DMS53 (cell line): Measurements from ENCODE around the gene NACC1.

ENCODE experiments used
- DNase-seq: peaks from one replicate; lab custom pipeline; 2025; lab: John Stamatoyannopoulos, UW

NACC1 gene

GRCh38 chr19:13117772-13118423 is at the start of gene NACC1:
Gene NACC1, plus strand, starts transcription at chr19:13118264. Its CDS starts 16,944 bp downstream, at chr19:13135208.
- peak; percentile 95 for DNase-seq

GRCh38 chr19:13069415-13070359 is 48.4 kb upstream of the NACC1 start:
- DNase-seq: peak; percentile 45

DNA sequence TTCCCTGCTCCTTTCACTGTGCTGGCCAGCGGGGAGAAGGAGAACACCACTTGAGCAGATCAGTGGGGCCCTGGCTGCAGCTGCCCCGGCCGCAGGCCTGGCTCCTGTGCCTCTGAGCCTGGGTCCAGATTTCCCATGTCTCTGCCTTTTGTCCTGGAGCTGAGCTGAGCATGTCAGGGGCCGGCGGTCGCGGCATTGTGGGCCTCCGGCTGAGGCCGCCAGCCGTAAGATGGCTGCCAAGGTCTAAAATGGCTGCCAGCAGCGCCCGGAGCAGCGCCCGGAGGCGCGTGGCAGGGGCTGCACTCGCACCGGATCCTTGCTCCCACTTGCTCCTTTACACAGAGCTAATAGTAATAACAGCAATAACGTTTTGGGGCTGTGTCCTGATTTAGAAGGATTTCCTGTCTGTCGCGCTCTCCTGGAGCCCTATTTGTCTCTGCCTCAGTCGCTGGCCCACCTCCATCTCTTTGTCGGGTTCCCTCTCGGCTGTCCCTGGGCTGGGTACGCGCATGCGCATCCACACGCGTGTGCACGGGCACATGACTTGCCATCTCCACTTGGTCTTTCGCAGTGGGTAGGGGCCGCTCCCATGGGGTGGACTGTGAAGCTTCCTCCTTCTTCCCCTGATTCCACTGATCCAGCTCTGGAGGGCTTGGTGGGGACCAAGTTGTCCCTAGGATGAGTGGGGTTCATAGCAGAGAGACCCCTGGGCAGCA is 47.5 kb upstream of the NACC1 start:
- DNase-seq: no peak

- no peak for DNase-seq
Observed at GRCh38 chr19:13071444-13072187, 46.4 kb upstream of the NACC1 start.

DNA sequence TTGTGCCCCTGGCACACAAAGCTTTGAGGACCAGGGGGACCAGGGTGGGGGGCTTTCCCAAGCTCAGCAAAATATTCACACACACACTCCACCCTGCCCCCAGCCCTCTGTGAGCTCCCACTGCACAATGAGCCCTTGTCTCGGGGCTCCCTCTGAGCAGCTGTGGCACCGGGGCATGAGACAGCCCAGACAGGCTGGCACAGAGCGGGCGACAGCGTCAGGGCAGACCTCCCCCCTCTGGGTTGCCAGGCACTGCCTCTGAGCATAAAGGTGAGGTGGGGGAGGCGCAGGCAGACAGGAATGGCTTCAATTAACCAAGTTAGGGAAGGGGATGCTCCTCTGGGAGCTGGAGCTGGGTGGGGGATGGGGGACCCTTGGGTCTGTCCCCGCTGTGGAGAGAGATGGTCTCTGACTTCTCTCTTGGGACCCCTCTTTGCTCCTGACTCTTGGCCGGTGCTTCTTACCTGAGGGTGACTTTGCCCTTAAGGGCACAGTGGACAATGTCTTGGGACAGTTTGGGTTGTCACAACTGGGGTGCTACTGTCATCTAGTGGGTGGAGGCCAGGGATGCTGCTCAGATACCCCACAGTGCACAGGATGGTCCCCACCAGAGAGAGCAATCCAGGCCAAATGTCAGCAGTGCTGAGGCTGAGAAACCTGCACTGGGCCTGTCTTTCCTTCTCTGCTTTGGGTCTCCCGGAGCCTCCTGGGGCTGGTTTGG is 45.7 kb upstream of the NACC1 start:
- DNase-seq: no peak

GRCh38 chr19:13073263-13073662 is 44.8 kb upstream of the NACC1 start:
- DNase-seq: no peak

DNA sequence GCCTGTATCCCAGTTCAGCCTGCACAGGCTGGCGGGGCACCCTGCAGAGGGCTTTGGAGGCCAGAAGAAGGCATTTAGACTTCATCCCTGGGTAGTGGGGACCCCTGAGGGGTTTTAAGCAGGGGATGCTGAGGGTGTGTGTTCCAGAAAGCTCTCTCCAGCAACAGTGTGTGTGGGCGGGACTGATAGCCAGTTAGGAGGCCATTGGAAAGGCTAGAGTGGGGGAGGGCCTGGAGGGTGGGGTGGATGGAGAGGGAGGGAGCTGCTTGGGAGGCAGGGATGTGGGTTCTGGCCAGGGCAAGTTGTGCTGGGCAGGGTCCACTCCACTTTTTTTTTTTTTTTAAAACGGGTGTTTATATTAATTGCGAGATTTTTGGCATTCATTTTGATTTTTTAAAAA is 43.7 kb upstream of the NACC1 start:
- no peak for DNase-seq

- no peak for DNase-seq
Observed at GRCh38 chr19:13076320-13076719, 41.7 kb upstream of the NACC1 start.

GRCh38 chr19:13076787-13077186 is 41.3 kb upstream of the NACC1 start:
- no peak for DNase-seq

GRCh38 chr19:13077240-13077639 is 40.8 kb upstream of the NACC1 start:
- DNase-seq: no peak

GRCh38 chr19:13078381-13078780 is 39.7 kb upstream of the NACC1 start:
- DNase-seq: no peak

DNA sequence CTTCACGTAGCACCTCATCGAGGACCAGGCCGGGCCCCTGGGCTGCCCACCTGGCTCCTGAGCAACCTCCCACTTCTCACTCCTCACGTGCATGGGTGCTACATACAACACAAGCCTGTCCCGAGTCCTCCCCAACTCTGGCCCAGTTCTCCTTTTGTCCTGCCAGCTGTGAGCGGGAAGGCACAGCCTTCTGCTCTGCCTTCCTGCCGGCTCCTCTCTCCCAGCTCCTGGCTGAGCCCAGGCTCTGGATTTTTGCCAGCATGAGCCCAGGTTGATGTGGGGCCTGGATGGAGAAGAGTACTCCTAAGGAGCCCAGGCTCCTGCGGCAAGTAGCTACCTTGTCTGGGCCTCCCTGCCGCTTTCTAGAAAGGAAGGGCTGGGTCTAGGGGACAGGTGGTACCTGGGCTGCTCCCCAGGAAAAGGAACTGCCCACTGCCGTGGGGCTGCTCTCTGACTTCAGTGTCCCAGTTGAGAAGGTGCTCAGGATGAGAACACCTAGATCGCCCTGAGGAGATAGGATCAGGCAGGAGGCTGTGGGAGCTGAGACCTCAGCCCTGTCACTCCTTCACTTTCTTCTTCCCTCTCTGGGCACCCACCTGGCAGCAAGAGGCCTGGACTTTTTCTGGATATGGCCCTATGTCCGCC is 39.0 kb upstream of the NACC1 start:
- no peak for DNase-seq

- no peak for DNase-seq
Observed at GRCh38 chr19:13079542-13079986, 38.5 kb upstream of the NACC1 start.

DNA sequence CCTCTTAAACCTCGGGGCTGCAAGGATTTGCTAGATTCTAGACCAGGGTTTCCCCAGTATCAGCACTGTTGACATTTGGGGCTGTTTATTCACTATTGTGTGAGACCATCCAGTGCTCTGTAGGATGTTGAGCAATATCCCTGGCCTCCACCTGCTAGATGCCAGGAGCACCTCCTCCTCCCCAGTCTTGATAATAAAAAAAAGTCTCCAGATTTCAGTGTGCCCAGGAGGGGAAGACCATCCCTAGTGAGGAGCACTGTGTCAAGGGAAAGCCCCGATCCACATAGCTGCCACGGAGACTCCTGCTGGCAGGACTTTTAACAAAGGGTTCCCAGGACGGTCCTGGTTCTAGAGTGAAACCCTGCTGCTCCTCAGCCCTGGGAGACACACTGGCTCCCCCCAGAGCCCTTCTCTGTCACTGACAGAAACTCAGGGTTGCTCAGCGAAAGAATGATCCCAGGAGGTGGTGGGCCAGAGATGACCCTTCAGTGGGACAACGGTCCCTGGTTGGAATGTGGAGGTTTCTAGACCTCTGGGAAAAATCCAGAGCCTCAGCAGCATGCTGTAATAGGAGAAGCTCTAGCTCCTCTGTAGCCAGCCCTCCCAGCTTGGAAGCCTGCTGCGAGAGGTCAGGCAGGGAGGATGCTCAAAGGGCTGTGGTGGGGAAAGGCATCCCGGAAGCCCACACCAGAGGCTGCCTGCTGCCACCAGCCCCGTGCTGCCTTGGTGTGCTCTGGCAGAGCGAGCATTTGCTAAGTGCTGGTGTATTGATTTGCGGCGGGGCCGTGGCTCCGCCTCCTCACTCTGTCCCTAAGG is 35.7 kb upstream of the NACC1 start:
- DNase-seq: peak; percentile 12

- DNase-seq: no peak
Observed at GRCh38 chr19:13083008-13083404, 35.1 kb upstream of the NACC1 start.

GRCh38 chr19:13083627-13084026 is 34.4 kb upstream of the NACC1 start:
- DNase-seq: no peak

DNA sequence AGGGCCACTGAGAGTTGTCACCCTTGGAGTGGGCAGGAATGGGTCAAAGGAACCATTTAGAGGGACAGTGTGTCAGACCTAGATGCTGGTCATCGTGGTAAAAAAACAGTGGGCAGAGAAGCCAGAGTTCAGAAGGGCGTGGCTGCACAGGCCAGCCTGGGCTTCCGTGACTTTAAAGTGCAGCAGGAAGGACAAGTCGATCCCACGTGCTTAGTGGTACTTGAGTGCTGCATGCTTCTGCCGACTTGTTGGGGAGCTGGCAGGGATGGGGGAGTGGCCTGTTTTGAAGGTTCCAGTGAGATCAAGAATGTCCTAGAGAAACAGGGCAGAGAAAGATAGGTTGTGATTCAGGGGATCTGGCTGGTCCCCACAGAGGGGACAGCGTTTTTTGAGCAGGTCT is 32.4 kb upstream of the NACC1 start:
- DNase-seq: no peak

- no peak for DNase-seq
Observed at GRCh38 chr19:13086341-13086740, 31.7 kb upstream of the NACC1 start.

DNA sequence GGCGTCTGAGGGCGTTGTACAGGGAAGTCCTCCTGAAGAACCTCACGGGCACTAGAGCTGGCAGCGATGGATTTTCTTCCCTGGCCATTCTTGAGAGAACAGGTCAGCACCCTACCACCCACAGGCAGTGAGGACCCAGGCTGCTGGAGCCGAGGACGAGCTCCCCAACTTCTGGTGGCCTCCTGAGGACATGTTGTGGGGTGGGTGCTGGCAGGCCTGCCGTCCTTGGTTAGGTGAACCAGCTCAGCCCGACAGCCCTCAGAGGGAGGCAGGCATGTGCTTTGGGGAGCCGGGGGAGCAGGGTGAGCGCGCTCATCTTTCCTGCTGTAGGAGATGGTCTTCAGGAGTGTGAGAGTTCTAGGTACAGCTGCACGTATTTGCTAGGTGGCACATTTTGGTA is 30.8 kb upstream of the NACC1 start:
- DNase-seq: no peak
